Esophagus squamous epithelium (tissue), 4 donors: ENCODE measurements around the gene CTNNAL1.

ENCODE experiments used
- CTCF ChIP-seq, 6 experiments: fragments of 450-650 bp in 4 of 6; fragments of 200-600 bp in 2 of 6; sonication (generic) in 2 of 6; IDR thresholded peaks; one replicate each; pipeline ENCODE4 v1.5.1; 2016 to 2019; ENCODE audit warnings: antibody characterized with exemption in 6 of 6, mild to moderate bottlenecking in 4 of 6, moderate library complexity in 4 of 6
- POLR2A ChIP-seq, 4 donors: fragments of 450-650 bp; IDR thresholded peaks; one replicate each; pipeline ENCODE4 v1.6.1; 2017; ENCODE audit warnings: antibody characterized with exemption in 4 of 4, mild to moderate bottlenecking in 4 of 4, moderate library complexity in 3 of 4

GRCh38 chr9:109020113-109020512, 6.8 kb upstream of the CTNNAL1 start:
- TF ChIP-seq CTCF (IDR thresholded peaks at IDR 0.05) (no peak), POLR2A (IDR thresholded peaks at IDR 0.05) (no peak)
